Esophagus squamous epithelium (tissue), 5 donors: Measurements from ENCODE around the gene ZNF654. TPM values are rescaled to one million over a fixed set of nuclear protein-coding genes. Genes with fewer than 3 reads are reported as not detected.

Experiments used
- DNase-seq: peaks from one replicate; lab custom pipeline; 2025; lab: John Stamatoyannopoulos, UW
- H3K27ac ChIP-seq, 4 donors: fragments of 200-600 bp; sonication (generic); one replicate each; pipeline ENCODE4 v1.5.1; 2016 to 2019; ENCODE audit warnings: mild to moderate bottlenecking in 1 of 4
- H3K27me3 ChIP-seq, 4 donors: fragments of 200-600 bp; sonication (generic); 1 replicate in 3 of 4; 2 replicates in 1 of 4; pipeline versions ENCODE4 v1.5.1 to v1.6.0; 2017 to 2021; ENCODE audit warnings: antibody characterized with exemption in 1 of 4
- H3K36me3 ChIP-seq, 3 donors: fragments of 200-600 bp; sonication (generic); one replicate each; pipeline ENCODE4 v1.5.1; 2016 to 2019
- H3K4me1 ChIP-seq, 3 donors: fragments of 200-600 bp; sonication (generic); one replicate each; pipeline ENCODE4 v1.5.1; 2017 to 2019
- H3K4me3 ChIP-seq, 4 donors: fragments of 200-600 bp; sonication (generic); 1 replicate in 3 of 4; 2 replicates in 1 of 4; pipeline ENCODE4 v1.5.1; 2016 to 2019; ENCODE audit warnings: mild to moderate bottlenecking in 2 of 4, moderate library complexity in 1 of 4
- H3K9me3 ChIP-seq, 3 donors: fragments of 200-600 bp; sonication (generic); one replicate each; pipeline ENCODE4 v1.5.1; 2016 to 2019
- CTCF ChIP-seq, 6 experiments: fragments of 450-650 bp in 4 of 6; fragments of 200-600 bp in 2 of 6; sonication (generic) in 2 of 6; IDR thresholded peaks; one replicate each; pipeline ENCODE4 v1.5.1; 2016 to 2019; ENCODE audit warnings: antibody characterized with exemption in 6 of 6, mild to moderate bottlenecking in 4 of 6, moderate library complexity in 4 of 6
- POLR2A ChIP-seq, 4 donors: fragments of 450-650 bp; IDR thresholded peaks; one replicate each; pipeline ENCODE4 v1.6.1; 2017; ENCODE audit warnings: antibody characterized with exemption in 4 of 4, mild to moderate bottlenecking in 4 of 4, moderate library complexity in 3 of 4
- WGBS, 2 donors: methylation state at CpG; one replicate each; pipeline ENCODE4 v1.1.5; 2018; 5-methylcytosine and 5-hydroxymethylcytosine counted together
- intact Hi-C: fragments of 100-400 bp; cut with DNase I; formaldehyde crosslinking; loops from one replicate; pipeline ENCODE4 v1.15.0; 2022
- total RNA-seq, 4 donors: library from RNA; depleted of rRNA; stranded (reverse); fragments of >200 nt; gene quantifications; one replicate each; pipeline ENCODE4 v1.1.0, GENCODE V29; 2016
- donor health status: DM: yes; HTN: yes; CAD: no.

ZNF654 gene
- total RNA-seq, 4 donors from 2014 or later, result 8.4 to 16.4 (median 10.1) TPM

- Histone ChIP-seq H3K36me3 (peaks cover 0 to 62% (median 0%) of the 10 kb centered on the region in 3 donors), H3K9me3 (no peaks in the 10 kb centered on the region), H3K27me3 (no peaks in the 10 kb centered on the region), H3K4me3 (no peak overlapping the region), H3K4me1 (no peaks in the 10 kb centered on the region), H3K27ac (no peak overlapping the region)
- intact Hi-C loops, result no loop called here
- TF ChIP-seq CTCF (IDR thresholded peaks at IDR 0.05) (no peak), POLR2A (IDR thresholded peaks at IDR 0.05) (no peak)
- DNase-seq, result no peak
Observed at GRCh38 chr3:88092270-88092669, 33.2 kb downstream of the ZNF654 start.

- no peak for DNase-seq
- no peak overlapping the region for H3K4me3 ChIP-seq
- H3K36me3 ChIP-seq, result peaks cover 0 to 58% (median 0%) of the 10 kb centered on the region in 3 donors
- TF ChIP-seq CTCF (IDR thresholded peaks at IDR 0.05) (no peak), POLR2A (IDR thresholded peaks at IDR 0.05) (no peak)
- no peaks in the 10 kb centered on the region for H3K27me3 ChIP-seq
- WGBS, 2 donors, result 67 to 88% methylated on average over 1 of the region's 1 CpG
- no peaks in the 10 kb centered on the region for H3K9me3 ChIP-seq
- H3K27ac ChIP-seq, result no peak overlapping the region
- H3K4me1 ChIP-seq, result no peaks in the 10 kb centered on the region
- intact Hi-C loops, result no loop called here
Observed at GRCh38 chr3:88093266-88093665, 34.2 kb downstream of the ZNF654 start.

- DNase-seq, result no peak
- Histone ChIP-seq H3K36me3 (peaks cover 0 to 26% (median 0%) of the 10 kb centered on the region in 3 donors), H3K27ac (no peak overlapping the region), H3K4me1 (no peaks in the 10 kb centered on the region), H3K27me3 (no peaks in the 10 kb centered on the region), H3K4me3 (no peak overlapping the region), H3K9me3 (no peaks in the 10 kb centered on the region)
- intact Hi-C loops, result no loop called here
- 97 to 100% methylated on average over 1 of the region's 1 CpG for WGBS, 2 donors
- TF ChIP-seq POLR2A (IDR thresholded peaks at IDR 0.05) (no peak), CTCF (IDR thresholded peaks at IDR 0.05) (no peak)
Observed at GRCh38 chr3:88101142-88101541, 42.1 kb downstream of the ZNF654 start.

DNA sequence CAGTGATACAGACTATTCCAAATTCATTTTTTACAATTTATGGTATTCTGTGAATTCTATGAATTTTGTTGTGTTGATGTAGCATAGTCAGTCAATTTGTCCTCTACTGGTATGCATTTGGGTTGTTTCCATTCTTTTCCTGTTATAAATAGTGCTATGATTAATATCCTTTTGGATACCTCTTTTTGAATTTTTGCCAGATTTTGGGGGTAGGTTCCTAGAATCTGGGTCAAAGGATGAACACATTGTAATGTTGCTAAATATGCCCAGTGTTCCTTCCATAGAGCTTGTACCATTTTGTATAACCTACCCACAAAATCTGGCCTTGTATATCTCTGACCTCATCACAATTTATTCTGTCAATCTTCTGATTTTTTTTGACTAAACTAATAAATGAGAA, 46.3 kb downstream of the ZNF654 start:
- Histone ChIP-seq H3K27me3 (no peaks in the 10 kb centered on the region), H3K4me1 (peaks cover 0 to 6% (median 0%) of the 10 kb centered on the region in 3 donors), H3K9me3 (no peaks in the 10 kb centered on the region), H3K4me3 (no peak overlapping the region), H3K36me3 (peaks cover 0 to 10% (median 0%) of the 10 kb centered on the region in 3 donors), H3K27ac (no peak overlapping the region)
- intact Hi-C loops, result no loop called here
- no peak for TF ChIP-seq CTCF (IDR thresholded peaks at IDR 0.05)
- no peak for TF ChIP-seq POLR2A (IDR thresholded peaks at IDR 0.05)
- no peak for DNase-seq

- 84 to 97% methylated on average over 1 of the region's 1 CpG for WGBS, 2 donors
- DNase-seq, result no peak
- no peak for TF ChIP-seq POLR2A (IDR thresholded peaks at IDR 0.05)
- TF ChIP-seq CTCF (IDR thresholded peaks at IDR 0.05), result no peak
- H3K4me3 ChIP-seq, result no peak overlapping the region
- intact Hi-C loops, result no loop called here
- H3K27ac ChIP-seq, result no peak overlapping the region
- no peaks in the 10 kb centered on the region for H3K9me3 ChIP-seq
- H3K36me3 ChIP-seq, result peaks cover 0 to 25% (median 0%) of the 10 kb centered on the region in 3 donors
- peaks cover 0 to 6% (median 0%) of the 10 kb centered on the region in 3 donors for H3K4me1 ChIP-seq
- H3K27me3 ChIP-seq, result no peaks in the 10 kb centered on the region
Observed at GRCh38 chr3:88112289-88112688, 53.2 kb downstream of the ZNF654 start.
